GM19043 (cell line): ENCODE results near the gene THSD7B.
"Not testable (repeated sequence)": the region's sequence is repeated elsewhere in the genome, so short reads cannot be mapped to it uniquely, and the experiment has no call there.

ENCODE experiments used
- ATAC-seq: cut with Tn5 transposase; IDR thresholded peaks from one replicate; pipeline ENCODE4 v1.9.1; 2021; ENCODE audit warnings: low read depth; ENCODE audit not compliant: unreplicated experiment

Gene THSD7B

GRCh38 chr2:137021763-137022162 lies 256.4 kb downstream of the THSD7B start:
- ATAC-seq = no peak

GRCh38 chr2:137023205-137023604 lies 257.9 kb downstream of the THSD7B start:
- ATAC-seq = no peak

DNA sequence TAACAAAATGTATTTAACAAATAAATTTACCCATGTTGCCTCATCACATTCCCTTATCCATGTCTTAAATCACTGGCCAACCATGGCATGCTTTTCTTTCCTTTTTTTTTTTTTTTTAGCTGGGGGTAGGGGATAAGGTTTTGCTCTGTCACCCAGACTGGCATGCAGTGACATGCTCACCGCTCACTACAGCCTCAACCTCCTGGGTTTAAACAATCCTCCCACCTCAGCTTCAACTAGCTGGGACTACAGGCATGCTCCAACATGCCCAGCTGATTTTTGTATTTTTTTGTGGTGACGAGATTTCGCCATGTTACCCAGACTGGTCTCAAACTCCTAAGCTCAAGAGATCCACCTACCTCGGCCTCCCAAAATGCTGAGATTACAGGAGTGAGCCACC lies 266.4 kb downstream of the THSD7B start:
- ATAC-seq = no peak

DNA sequence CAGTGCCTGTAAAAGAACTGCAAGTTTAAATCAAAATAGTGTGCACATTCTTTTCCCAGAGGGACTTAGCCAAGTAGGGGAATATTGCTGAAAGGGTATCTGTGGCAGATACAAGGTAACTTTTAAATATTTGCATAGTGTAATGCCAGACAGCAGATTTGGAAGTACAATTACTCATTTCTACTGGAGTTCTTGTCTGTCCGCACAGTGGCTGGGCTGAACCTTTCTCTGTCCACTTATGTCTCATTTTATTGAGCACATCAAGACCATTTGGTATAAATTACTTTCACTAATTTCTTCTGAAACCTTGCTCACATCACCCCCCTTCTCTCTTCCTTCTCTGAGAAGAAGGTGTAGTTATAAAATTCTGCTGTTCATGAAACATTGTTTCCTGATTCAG lies 271.3 kb downstream of the THSD7B start:
- no peak for ATAC-seq

DNA sequence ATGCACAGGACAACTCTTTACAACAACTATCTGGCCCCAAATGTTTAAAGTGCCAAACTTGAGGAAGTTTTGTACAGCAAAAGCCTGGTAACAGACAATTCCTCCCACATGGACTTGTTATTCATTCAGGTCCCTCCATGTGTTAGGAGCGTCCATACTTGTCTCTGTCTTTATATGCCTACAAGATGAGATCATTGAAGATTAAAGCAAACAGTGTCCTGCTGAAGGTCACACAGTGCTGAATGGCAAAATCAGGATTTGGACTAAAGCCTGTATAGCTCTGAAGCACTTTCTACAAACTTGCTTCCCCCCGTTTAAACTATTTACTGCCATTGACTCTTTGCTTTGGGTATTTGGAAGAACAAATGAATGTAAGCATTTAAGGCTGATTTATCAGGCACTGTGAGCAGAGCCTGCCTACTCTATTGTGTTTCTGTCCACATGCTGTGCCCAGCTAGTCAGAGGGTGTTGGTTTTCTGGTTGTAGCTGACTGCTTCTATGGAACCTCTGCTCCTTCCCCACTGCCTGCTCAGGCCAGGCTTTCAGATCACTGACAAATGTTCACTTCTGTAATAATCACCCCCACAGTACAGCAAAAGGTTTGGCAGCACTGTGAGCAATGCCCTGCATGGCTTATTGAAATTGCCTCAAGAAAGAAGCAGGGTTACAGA lies 274.3 kb downstream of the THSD7B start:
- no peak for ATAC-seq

GRCh38 chr2:137047369-137047768 lies 282.0 kb downstream of the THSD7B start:
- no peak for ATAC-seq

DNA sequence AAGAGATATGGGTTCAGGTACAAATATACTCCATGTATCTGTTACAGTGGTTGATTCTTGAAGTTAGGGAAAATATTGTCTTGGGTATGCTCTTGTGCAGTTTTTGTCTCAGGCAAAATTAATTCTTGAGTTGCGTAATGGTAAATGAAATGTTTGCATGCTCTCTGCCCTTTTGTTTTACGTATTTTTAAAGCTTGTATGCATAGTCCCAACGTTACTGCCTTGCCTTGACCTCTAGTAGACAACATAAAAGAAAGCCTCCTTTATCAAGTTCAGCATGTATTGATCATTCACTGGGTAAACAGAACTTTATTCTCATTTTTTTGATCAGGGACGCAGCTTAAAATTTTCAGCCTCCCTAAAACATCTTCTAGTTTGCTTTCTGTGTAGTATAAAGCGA lies 283.1 kb downstream of the THSD7B start:
- ATAC-seq = no peak

DNA sequence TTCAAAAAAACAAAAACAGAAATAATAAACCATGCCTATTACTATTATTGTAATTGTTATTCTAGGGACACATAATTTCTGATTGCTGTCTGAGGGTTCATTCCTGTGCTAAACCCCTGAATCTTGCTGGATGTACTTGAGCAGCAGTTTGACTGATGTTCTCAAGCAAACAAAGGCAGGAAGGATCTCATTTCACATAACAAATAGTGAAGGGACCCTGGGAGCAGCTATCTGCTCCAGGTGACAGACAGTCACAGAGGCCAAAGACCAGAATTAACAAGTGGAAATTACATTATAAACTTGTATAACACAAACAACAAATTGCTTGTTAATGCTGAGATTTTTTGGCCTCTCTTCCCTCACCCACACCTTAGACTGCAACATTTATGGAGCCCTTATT lies 284.2 kb downstream of the THSD7B start:
- ATAC-seq = no peak

- no peak for ATAC-seq
These were observed 285.6 kb downstream of the THSD7B start for GRCh38 chr2:137050949-137051348.

DNA sequence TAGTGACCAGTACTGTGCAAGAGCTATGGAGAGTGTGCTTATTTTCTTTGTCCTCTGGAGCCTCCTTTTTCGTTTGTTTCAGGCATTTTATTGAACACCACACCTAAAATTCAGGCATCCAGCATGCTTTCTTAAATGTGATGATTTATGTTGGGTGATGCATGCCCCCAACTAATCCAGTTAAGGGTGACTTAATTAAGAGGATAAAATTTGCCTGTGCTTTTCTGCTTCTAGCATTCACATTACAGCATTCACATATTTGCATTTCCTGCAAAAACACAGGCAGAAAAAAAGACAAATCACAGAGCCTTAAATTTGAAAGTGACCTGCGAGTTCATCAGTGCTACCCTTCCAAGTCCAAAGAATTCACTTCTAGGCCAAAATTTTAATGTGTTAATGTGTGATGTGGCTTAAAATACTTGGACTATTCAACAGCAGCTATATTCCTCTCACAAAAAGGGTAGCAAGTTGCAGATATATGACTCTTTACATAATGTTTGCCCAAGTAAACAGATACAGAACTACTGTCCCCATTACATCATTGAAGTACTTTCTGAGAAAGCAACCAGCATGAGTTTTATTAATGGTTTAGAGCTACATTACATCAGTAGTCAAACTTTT lies 286.5 kb downstream of the THSD7B start:
- no peak for ATAC-seq

DNA sequence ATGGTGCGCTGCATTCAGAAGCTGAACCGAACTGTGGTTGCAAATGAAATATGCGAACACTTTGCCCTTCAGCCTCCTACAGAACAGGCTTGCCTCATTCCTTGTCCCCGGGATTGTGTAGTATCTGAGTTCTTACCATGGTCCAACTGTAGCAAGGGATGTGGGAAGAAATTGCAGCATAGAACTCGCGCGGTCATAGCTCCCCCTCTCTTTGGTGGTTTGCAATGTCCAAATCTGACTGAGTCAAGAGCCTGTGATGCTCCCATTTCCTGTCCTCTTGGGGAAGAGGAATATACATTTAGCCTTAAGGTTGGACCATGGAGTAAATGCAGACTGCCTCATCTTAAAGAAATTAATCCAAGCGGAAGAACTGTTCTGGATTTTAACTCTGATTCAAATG lies 291.4 kb downstream of the THSD7B start:
- no peak for ATAC-seq

- not testable (repeated sequence) for ATAC-seq
These were observed 310.9 kb downstream of the THSD7B start for GRCh38 chr2:137076111-137076765.

- ATAC-seq = no peak
These were observed 326.4 kb downstream of the THSD7B start for GRCh38 chr2:137091704-137092103.

DNA sequence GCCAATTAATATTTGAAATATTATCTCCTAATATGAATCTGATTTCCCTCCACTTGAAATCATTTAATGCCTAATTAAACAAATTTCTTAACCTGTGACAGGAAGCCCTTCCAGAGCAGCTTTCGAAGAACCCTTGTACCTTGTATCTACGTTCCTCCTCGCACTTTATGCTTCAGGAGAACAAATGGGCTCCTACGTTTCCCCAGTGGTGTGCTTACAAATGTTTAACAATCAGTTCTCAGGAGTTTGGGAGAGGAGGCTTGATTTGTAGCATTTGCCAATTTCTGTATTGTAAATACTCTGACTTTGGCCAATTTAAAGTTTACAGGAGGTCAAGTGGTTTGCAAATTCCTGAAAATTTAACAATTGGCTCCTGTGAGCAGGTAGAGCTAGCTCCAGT lies 327.8 kb downstream of the THSD7B start:
- no peak for ATAC-seq

- no peak for ATAC-seq
These were observed 330.8 kb downstream of the THSD7B start for GRCh38 chr2:137096187-137096586.

DNA sequence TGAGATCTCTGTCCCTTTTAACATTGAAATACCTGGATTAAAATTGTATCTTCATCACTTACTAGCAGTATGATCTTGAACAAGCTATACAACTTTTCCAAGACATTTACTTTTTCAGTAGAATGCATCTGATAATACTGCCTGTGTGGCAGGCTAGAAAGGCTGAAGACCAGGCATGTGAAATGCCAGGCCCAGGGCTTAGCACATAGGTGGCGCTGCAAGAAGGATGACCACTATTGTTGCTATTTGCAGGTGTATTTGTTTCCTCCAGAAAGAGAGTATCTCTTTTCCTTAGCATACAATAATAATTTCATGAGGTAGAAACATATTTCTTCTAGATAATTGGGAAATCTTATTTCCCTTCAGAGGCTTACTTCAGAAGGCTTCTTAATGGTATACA lies 331.3 kb downstream of the THSD7B start:
- ATAC-seq = no peak

- not testable (repeated sequence) for ATAC-seq
These were observed 336.5 kb downstream of the THSD7B start for GRCh38 chr2:137101814-137102213.

DNA sequence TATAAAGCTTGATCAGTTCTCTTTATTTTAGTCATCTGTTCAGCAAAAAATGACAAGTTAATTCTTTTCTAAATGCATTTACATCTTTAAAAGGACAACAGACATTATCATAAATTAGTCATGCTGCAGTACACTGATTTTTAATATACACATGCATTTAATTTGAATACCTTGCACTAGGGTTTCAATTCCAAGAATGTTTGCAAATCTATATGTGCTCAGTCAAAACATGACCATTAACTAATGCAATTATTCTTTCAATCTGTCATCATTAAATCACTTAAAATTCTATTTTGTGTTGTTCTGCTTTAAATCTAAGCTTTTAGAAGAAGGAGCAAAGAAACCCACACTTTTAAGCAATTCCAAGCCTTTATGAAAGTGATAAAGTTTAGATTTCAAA lies 342.6 kb downstream of the THSD7B start:
- ATAC-seq = no peak

DNA sequence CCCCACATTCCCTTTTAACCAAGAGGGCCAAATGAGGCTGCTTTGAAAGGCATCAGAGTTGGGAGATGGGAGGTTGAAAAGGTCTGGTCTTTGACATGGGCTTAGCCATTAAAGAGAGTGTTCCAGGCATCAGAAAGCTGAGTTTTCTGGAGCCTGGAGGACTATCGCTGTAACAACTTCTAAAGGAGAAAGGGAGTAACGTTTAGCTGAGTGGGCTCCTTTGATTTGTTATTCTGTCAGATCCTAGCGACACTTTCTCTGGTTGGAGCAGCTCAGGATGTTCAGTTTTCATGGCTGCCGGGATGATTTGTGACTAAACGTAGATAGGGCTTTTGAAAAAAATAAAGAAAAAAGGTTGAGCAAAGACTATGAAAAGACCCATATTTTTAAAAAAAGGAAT lies 346.6 kb downstream of the THSD7B start:
- no peak for ATAC-seq

DNA sequence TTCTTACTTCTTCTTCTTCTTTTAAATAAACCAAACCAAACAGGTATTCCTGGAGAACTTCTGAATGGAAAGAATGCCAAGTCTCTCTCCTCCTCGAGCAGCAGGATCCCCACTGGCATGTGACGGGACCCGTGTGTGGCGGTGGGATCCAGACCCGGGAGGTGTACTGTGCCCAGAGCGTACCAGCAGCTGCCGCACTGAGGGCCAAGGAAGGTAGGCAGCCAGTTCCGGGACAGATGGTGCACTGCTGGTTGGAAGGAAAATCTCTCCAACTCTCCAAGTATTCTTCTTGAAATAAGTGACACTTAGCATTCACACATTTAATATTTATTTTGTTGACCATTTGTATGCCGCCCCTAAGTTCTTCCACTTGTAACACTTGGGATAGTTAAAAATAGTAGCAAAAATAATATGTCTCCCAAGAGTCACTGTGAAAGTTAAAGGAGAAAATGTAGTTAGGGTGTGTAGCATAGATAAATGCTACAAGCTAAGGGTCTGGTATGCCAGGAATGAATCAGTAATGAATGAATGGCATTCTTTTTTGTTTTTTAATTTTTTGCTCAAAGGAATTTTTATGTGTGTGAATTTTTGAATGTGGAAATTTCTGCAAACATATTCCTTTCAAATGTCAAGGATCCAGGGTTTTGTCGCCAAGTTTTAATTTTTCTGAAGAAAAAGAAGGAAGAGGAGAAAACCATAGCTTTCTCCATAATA lies 349.9 kb downstream of the THSD7B start:
- ATAC-seq = no peak

DNA sequence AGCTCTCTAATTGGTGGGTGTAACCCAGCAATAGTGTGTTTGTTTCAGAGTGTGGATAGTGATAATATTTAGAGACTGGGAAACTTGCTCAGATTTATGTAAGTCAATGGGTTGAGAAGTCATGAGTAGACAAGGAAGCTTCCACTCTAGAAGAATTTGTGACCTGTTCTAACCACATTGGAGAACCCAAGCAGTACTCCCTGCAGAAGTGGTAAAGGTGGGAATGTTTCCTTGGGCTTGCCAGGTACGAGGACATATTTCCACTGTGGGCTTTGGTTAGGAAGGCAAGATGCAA lies 350.4 kb downstream of the THSD7B start:
- ATAC-seq = no peak

GRCh38 chr2:137117385-137117784 lies 352.0 kb downstream of the THSD7B start:
- no peak for ATAC-seq
